Middle frontal gyrus (tissue), 1 donor: ENCODE results near the gene TUBGCP3.

Experiments
- DNase-seq: peaks from one replicate; pipeline ENCODE4 v3.0.0-alpha.2; 2015; ENCODE audit warnings: low spot score; ENCODE audit errors: extremely low spot score

The TUBGCP3 gene

DNA sequence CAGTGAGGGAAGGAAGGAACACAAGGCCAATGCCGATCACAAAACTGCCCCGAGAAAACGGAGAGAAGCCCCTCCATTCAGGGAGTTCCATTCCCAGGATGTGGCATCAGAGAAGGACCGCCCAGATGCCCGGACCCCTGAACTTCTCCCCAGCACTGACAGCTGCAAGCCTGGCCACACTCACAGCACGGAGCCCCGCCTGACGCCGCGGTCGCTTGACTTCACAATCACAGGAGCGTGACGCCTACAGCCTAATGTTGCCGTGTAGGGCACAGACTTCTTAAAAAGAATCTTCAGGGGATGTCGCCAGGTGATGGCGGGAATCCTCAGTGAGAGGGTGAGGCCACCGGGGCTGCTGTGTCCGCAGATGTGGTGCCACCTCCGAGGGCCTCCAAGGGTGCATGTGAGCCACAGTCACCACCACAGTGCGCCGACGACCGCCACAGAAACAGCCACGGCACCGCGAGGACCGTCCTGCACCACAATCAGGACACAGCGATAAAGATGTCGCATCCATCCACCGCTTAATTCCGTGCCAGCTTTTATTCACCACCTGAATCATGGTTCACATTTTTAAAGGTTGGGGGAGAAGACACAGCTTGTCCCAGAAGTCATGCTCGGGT is 134.6 kb downstream of the TUBGCP3 start:
- no peak for DNase-seq

- DNase-seq, result no peak
These were observed 135.4 kb downstream of the TUBGCP3 start for GRCh38 chr13:112452380-112453206.

DNA sequence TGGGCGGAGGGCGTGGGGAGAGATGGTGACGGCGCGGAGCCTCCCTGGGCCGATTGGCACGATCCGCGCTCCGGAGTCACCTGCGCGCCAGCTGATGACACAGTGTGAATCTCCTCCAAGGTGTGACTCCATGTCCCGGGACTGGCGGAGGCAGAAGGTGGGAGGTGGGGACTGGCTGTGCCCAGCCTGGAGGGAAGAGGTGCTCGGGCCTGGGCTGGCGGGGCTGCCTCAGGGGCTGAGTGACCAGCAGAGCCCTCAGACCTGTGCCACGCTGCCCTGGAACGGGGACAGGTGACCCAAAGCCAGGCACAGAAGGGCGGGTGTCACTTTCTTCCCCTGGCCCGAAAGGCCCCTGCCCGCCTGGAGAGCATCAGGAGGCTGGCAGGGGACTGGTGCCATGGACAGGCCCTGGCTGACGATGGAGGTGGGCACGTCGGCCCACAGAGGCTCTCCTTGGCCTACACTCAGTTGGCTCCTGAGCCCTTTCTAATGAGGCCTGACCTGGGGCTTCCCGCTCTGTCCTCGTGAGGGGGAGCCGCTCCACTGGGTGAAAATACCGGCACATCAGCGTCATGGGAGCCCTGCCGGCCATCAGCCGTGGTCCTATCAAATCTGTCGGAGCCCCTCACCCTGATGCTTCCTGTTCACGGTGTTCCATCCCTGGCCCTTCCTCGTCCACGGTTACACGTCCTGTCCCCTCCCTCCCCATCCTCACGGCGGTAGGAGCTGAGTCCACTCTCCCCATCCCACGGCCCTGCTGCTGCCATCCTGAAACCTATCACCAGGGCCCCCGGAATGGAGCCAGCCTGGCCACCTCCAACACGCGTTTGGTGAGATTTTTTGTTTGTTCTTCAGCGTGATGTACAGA is 136.2 kb downstream of the TUBGCP3 start:
- no peak for DNase-seq

DNA sequence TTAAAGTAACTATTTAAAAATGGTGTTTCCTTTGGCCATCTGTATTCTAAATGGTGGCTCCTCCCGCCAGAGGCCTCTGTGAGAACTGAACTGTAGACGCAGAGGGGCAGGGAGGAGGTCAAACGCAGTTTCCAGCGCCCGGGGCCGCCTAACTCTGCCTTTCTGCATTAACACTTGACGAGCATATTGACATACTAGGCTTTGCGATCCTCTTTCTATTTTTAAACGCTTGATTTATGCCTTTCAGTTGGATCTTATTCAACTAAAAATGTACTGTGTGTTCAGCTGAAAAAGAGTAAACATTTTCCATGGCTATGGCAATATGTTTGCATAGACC is 137.1 kb downstream of the TUBGCP3 start:
- no peak for DNase-seq

- DNase-seq, result no peak
These were observed 137.6 kb downstream of the TUBGCP3 start for GRCh38 chr13:112450118-112450903.

- no peak for DNase-seq
These were observed 138.4 kb downstream of the TUBGCP3 start for GRCh38 chr13:112449545-112449930.

DNA sequence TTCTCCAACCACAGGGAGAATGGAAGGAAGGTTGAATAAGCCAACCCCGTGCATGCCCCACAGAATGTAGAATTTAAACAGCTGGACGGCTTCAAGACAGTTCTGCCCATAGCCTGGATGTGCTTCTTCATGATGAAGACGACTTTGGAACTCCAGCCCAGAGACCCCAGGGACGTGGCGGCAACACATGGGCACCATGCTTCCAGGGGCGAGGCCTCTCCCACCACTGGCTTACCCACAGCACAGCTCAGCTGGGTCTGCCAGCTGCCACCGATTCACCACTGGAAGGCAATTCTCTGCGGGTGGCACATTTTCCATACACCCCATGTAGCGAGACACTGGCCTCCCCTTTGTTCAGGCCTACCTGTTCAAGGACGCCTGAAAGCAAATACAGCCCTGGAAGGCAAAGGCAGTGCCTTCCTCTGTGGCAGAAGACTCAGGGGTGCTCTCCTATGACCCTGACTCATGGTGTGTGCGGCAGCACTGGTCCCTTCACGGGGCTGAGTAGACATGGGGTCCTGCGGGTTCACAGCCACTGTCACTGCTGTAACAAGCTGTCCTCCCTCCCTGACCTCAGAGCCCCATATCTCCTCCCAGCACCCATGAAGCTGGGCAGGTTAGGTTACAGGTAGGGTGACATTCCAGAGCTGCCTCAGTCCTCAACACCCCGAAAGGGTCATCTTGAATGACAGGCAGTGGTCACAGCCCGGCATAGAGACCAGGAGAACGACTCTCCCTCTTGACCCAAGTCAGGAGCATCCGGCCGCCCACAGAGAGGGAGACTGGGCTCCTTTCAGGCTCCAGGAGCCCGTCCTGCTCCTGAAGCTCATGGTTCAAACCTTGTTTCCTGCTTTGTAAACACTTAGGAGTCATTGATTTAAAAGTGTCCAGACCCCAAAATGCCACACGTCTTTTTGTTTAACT is 139.1 kb downstream of the TUBGCP3 start:
- no peak for DNase-seq

- DNase-seq, result no peak
These were observed 140.0 kb downstream of the TUBGCP3 start for GRCh38 chr13:112447761-112448603.

DNA sequence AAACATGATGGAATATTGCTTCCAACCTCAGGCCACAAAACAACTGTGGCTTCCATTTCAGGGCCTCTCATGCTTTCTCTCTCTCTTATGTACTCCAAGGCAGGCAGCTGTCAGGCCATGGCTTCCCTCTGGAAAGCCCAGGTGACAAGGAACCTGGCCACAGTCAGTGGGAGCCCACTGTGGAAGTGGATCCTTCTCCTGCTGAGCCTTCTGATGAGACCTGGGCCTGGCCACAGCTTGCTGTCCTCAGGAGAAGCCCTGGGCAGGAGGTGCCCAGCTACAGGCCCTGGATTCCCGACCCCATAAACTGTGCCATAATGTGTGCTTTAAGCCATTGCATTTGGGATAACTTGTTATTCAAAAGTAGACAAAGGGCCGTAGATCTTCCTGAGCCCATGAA is 140.6 kb downstream of the TUBGCP3 start:
- DNase-seq, result no peak

GRCh38 chr13:112446867-112447266 is 141.1 kb downstream of the TUBGCP3 start:
- DNase-seq, result no peak

DNA sequence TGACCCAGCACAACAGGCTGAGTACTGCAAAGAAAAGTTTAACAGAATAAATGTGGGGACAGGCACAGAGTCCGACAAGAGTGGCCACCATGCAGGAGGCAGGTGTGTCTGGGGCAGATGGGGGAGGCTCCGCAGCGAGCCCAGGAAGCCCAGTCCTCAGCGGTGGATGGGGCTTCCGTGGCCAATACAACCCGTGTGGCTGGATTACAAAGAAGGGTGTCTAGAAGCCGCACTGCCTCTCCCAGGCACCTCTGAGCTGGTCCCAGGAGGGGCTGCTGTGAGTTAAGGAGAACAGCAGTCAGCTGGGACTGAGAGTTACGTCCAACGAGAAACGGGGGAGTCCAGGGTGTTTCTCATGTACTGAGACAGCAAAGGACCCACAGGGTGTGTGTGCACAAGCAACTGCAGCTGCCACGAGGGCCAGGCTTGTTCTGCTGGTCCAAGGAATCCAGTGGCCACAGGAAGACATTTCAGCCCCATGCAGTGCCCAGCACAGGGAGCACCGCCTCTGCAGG is 141.5 kb downstream of the TUBGCP3 start:
- DNase-seq, result no peak

- DNase-seq, result no peak
These were observed 142.3 kb downstream of the TUBGCP3 start for GRCh38 chr13:112445411-112446271.

DNA sequence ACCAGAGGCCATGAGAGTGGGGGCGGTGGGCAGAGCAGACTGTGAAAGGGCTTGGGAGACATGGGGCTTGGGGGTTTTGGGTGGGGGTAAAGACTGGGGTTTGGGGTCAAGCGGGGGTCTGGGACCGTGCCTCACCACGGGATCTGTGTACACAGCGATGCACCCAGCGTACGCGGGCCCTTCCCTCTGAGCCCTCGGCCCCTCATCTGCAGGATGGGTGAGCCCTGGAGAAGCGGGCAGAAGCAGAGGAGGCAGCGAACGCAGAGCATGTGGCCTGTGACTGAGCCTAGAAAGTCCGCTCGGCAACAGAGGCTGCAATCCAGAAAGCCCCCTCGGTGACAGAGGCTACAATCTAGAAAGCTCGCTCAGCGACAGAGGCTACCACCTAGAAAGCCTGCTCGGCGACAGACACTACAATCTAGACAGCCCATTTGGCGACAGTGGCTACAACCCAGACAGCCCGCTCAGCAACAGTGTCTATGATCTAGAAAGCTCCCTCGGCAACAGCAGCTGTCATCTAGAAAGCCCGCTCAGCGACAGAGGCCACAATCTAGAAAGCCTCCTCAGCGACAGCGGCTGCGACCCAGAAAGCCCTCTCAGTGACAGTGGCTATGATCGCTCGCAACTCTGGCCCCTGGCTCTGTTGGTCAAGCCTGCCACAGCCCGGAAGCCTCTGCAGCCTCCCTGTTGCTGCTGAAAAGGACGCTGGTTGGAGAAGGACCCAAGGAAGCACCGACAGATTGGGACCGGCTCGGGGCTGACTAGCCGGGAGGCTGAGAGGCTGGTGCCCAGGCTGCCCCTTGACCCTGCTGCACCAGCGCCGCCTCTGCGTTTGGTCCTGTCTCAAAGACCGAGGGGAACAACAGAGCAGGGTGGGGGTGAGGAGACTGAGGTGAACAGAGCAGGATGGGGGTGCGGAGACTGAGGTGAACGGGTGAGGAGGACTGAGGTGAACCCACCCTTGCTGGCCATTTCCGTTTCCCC is 143.2 kb downstream of the TUBGCP3 start:
- DNase-seq, result no peak

DNA sequence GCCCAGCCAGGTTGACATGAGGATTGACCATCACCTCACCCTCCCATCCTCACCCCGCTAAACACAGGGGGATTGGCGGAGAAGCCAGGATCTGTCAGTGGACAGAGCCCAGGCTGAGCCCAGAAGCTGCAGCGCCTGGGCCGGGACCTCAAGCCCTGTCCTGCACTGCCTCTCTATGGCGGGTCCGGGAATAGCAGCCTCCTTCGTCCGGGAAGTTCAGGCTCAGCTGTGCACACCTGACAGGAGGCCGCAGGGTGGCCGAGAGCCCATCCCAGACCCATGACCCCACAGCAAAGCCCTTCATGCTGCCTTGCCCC is 144.0 kb downstream of the TUBGCP3 start:
- peak; percentile 18 for DNase-seq

GRCh38 chr13:112443191-112443994 is 144.6 kb downstream of the TUBGCP3 start:
- no peak for DNase-seq

DNA sequence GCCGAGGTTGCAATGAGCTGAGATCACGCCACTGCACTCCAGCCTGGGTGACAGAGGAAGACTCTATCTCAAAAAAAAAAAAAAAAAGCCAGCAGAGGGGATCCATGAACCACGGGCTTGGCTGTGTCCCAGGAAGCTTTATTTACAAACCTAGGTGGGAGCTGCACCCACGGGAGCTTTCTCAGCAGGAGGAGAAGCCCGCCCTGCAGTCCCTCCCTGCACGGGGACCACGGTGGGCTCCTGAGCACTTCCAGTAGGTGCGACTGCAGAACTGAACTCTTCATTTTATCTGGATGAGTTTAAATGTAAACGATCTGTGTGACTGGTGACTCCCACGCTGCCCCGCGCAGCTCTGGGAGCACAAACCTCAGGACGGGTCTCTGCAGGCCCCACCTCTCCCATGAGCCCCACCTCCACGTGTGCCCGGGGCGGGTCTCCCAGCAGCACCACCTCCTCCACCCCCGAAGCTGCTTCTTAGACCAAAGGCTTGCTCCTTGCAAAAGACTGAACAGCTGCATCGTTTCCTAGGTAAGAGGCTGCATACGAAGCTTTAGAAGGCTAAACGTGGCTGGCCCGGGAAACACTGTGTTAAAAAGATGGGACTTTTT is 145.4 kb downstream of the TUBGCP3 start:
- no peak for DNase-seq
